Suprapubic skin (tissue), 3 donors: ENCODE results near the gene R3HDML.

ENCODE experiments used
- POLR2A ChIP-seq, 2 donors: fragments of 450-650 bp; IDR thresholded peaks; one replicate each; pipeline ENCODE4 v1.6.1; 2017; ENCODE audit warnings: antibody characterized with exemption in 2 of 2, mild to moderate bottlenecking in 2 of 2, moderate library complexity in 2 of 2
- TF ChIP-seq, protein P1 (sequence below), 2 donors: fragments of 200-600 bp in 1 of 2; fragments of 450-650 bp in 1 of 2; sonication (generic) in 1 of 2; IDR thresholded peaks; one replicate each; pipeline ENCODE4 v1.5.1; 2016 to 2019; ENCODE audit warnings: antibody characterized with exemption in 2 of 2, mild to moderate bottlenecking in 1 of 2, moderate library complexity in 1 of 2

DNA sequence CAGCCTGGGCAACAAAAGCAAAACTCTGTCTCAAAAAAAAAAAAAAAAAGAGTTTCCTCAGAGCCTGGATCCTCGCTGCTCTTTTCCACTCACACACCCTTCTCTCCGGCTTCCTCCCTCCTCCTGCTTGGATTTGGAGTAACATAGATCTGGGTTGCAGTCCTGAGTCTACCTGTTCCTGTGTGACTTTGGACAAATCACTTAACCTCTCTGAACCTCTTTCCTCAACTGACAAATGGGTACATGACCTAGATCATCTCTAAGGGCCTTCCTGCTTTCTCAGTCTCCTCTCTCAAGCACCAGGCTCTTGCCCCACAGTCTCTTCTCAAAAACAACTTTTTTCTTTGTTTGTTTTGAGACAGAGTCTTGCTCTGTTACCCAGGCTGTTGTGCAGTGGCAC is 5.6 kb upstream of the R3HDML start:
- TF ChIP-seq, protein P1, sequence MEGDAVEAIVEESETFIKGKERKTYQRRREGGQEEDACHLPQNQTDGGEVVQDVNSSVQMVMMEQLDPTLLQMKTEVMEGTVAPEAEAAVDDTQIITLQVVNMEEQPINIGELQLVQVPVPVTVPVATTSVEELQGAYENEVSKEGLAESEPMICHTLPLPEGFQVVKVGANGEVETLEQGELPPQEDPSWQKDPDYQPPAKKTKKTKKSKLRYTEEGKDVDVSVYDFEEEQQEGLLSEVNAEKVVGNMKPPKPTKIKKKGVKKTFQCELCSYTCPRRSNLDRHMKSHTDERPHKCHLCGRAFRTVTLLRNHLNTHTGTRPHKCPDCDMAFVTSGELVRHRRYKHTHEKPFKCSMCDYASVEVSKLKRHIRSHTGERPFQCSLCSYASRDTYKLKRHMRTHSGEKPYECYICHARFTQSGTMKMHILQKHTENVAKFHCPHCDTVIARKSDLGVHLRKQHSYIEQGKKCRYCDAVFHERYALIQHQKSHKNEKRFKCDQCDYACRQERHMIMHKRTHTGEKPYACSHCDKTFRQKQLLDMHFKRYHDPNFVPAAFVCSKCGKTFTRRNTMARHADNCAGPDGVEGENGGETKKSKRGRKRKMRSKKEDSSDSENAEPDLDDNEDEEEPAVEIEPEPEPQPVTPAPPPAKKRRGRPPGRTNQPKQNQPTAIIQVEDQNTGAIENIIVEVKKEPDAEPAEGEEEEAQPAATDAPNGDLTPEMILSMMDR (IDR thresholded peaks at IDR 0.05): no peak
- no peak for TF ChIP-seq POLR2A (IDR thresholded peaks at IDR 0.05)
